Embryonic facial prominence (tissue), 1 donor: ENCODE results near the gene TM9SF2.

ENCODE experiments used
- DNase-seq: peaks from one replicate; pipeline ENCODE4 v3.0.0-alpha.2; 2016; ENCODE audit errors: extremely low spot score

The TM9SF2 gene

DNA sequence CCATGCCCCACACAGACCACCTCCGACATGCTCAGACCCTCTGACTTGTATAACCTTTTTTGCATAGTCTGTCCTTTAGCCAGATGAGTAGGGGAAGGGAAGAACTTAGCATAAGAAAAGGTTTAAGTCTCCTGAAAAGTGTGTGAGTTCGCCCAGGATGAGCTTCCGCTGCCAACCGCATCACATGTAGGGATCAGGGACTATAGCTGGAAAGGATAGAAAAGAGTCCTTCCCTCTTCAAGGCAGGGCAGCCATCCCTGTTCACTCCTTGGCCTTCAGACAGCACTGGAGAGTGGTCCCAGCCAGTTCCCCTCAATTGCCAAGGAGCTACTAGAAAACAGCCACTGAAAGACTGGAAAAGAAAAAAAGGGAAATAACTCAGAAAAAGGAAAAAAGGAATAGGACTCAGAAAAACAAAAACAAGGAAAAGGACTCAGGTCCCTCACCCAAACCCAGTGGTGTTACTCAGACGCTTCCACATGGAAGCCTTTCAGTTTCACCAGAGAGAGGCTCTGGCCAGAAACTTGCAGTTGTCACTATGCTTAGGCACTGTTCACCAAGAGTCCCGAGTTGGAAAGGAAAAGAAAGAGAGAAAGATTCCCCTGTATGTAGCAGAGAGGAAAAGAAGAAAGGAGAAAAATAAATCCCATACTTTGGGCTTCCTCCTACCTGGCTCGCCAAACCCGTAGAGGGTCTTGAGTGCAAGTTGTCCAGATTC, 5.6 kb upstream of the TM9SF2 start:
- no peak for DNase-seq

DNA sequence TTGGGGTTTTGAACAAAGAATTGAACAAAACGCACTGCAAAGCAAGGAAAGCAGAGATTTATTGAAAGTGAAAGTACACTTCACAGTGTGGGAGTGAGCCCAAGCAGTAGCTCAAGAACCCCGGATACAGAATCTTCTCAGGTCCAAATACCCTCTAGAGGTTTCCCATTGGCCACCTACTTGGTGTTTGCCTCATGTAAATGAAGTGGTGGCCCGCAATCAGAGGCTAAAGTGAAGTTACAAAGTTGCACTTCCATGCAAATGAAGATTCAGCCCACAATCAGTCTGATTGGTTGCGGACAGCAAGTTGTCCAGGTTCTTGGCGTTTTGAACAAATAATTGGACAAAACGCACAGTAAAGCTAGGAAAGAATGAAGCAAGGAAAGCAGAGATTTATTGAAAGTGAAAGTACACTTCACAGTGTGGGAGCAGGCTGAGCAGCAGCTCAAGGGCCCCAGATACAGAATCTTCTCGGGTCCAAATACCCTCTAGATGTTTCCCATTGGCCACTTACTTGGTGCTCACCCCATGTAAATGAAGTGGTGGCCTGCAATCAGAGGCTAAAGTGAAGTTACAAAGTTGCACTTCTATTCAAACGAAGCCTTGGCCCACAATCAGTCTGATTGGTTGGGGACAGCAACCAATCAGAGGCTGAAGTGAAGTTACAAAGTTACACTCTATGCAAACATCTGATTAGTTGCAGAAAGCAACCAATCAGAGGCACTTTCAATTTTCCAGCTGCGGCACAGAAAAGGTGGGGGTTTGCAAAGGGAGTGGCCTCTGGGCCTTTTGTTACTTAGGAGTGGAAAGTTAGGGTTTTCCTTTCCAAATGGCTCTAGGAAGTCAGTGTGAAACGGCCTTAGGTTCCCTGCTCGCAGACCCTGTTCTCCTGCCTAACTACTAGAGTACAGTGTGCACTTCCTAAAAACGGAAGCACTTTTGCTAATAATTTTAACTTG, 4.8 kb upstream of the TM9SF2 start:
- no peak for DNase-seq

DNA sequence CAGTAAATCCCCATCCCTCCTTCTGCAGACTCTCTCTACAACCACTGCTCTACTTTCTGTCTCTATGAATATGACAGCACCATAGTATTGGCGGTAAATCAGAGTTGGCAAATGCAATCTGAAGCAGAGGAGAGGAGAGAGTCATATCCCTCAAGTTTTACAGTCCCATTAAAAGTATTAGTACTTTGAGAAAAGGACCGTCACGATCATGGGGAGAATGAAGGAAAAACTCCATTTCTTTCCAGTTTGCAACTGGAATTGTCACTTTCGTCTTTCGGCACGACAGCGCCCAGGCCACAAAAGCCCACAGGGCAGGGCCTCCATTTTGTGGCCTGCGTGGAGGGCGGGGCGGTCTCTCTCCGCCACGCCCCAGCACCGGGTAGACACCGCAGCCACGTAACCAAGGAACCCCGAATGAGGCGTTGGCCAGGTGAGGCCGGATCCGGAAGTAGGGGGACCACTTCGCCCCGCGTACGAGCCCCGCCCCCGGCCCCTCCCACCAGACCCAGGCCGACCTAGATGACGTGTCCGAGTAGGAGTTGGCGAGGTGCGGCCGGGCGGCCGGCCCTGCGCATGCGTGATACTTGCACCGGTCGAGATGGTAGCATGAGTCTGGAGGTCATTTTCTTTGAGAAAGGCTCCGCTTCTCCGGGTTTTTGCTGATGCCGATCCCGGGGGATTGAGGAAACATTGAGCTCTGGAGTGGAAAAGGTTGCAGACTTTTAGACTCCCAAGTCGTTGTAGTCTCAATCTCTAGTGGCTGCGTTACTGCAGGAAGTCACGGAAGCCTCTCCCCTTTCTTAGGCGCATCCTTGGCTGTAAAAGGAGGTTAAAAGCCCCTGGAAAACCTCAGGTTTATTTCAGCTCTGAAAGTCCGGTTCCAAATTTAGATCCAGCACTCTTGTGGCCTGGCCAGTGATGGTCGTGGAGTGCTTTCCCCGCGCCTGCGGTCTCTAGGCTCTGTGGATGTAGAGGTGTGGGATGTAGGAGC, 2.8 kb upstream of the TM9SF2 start:
- DNase-seq, result peak; percentile 95

DNA sequence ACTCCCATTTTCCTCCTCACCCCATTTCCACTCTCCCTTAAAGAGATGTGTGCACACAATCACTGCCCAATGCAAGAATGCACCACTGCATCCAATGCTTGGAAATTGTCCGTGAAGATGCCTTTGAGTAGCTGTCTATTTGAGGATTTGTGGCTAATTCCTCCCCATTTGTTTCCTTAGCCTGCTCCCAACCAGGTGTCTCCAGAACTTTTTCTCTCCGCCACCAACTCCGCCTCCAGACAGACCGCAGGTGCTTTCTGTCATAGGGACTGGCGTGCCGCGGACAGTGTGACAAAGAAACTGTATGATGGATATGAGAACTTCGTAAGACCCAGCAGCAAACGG, 461 bp upstream of the TM9SF2 start:
- DNase-seq, result no peak

DNA sequence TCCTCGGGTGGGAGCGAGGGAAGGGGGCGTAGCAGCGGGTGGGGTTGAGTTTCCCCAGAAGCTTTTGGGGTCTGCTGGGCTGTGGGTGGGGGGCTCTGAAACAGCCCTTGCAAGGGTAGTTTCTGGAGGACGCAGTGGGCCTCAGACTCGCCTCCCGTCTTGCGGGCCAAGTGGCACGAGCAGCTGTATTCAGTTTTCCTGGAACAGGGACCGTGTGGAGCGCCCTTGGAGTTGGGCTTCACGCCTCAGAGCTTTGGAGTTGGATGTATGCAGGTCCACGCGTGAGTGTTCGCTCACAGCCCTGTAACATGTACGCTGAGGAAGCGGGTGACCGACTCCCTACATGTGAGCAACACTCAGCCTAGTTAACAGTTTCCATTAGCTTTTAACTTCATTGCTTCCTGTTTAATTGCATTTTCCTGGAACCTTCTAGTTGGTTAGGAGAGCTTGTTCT, 603 bp downstream of the TM9SF2 start:
- DNase-seq, result no peak

DNA sequence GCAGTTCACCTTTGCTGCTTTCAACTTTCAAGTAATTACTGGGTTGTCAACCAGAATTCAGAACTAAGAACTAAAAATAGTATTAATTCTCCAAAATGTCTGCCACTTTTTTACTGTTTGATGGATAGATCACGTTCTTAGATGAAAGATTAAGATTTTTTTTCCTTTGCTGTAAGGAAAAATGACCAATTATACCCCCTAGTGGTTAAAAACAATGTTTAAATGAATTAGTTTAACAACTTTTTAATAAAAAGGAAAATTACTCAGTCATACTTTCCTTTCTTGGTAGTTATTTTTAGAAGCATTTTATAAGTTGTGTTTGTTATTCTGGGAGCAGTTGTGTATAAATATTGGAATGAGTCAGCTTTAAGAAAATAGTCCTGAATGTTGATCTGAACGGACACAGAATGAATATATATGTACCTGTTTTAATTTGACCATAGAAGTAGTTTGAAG, 4.6 kb downstream of the TM9SF2 start:
- no peak for DNase-seq

DNA sequence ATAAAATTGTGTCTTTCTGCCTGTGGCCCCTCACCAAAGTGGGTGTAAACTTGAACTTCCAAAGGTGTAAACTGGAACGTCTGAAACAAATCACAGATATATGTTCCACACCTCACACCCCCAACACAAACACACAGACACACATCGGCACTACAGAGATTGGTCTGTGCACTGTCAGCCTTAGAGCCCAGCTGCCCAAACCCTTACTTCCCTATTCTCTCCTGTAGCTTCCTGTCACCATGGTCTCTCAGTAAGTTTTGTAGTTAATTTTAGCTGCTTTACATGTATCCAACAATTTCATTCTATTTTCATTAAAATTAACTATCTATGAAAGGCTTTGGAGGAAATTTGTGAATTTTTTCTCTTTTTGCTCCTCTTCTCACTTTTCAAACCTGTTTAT, 5.4 kb downstream of the TM9SF2 start:
- no peak for DNase-seq

DNA sequence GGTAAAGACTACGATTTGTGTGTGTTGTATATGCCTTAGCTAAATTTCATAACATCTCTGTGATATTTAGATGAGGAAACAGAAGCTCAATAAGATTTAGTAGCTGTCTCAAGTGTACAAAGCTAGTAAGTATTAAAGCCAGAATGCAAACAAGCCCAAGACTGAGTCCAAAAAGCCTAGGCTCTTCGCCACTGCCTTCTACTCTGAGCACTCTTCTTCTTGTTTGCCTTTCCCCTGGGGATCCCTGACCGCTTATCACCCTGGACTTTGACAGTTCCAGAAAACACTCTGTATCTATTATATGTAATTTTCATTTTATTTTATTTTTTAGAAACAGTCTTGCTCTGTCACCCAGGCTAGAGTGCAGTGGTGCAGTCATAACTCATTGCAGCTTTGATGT, 5.8 kb downstream of the TM9SF2 start:
- no peak for DNase-seq

DNA sequence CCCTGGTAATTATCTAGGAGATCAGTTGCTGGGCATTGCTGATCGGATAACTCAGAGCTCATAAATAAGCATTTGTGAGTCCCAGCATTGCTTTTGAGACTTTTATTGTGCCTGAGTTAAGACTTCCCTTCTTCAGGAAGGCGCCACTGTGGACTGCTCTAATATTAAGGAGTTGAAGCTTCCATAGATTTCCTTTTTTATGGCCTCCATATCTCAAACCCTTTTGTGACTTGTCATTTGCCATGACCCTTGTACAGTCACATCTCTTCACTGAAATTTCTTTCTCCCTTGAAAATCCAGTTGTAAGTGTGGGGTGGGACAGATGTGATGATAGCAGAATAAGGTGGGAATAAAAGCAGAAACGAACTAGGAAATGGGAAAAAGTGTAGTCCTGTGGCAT, 6.3 kb downstream of the TM9SF2 start:
- DNase-seq, result no peak

DNA sequence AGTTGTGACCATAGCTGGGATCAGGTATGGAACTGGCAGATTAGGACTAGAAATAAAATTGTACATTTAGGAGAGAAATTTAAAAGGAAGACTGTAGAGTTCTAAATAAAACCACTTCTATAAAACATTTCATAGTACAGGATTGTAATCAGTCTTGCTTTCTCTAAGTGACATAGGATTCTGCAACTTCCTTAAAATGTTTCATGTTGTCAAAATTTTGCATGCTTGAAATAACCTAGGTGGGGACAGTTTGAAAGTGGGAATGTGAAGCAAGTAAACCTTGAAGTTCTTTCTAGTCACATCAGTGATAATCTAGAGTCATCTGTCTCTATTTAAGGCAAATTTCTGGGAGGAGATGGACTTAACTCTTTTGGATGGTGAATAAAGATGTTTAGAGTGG, 6.7 kb downstream of the TM9SF2 start:
- no peak for DNase-seq

DNA sequence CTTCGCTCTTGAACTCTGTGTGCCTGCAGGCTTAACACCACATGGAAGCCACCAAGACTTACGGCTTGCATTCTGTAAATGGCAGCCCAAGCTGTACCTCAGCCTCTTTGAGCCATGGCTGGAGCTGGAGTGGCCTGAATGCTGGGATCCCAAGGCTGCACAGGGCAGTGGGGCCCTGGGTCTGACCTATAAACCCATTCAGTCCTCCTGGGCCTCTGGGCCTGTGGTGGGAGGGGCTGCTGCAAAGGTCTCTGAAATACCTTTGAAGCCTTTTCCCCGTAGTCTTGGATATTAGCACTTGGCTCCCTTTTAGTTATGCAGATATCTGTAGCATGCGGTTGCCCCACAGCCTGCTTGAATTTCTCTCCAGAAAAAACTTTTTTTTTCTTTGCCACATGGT, 8.2 kb downstream of the TM9SF2 start:
- no peak for DNase-seq

DNA sequence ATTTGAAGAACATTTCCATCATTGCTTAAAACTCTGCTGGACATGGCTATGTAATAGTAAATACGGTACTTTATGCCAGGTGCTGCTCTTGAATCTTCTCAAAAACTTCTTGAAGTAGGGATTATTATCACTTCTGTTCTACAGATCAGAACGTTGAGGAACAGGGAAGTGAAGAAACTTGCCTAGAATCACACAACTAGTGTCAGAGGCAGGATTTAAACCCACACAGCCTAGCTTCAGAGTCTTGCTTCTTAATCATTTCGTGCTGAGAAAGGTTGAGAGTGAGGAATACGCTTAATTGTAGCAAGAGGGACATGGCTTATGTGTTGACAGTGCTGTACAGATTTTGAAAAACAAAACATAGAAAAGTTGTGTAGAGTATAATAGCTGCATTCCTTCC, 13.5 kb downstream of the TM9SF2 start:
- DNase-seq, result no peak

DNA sequence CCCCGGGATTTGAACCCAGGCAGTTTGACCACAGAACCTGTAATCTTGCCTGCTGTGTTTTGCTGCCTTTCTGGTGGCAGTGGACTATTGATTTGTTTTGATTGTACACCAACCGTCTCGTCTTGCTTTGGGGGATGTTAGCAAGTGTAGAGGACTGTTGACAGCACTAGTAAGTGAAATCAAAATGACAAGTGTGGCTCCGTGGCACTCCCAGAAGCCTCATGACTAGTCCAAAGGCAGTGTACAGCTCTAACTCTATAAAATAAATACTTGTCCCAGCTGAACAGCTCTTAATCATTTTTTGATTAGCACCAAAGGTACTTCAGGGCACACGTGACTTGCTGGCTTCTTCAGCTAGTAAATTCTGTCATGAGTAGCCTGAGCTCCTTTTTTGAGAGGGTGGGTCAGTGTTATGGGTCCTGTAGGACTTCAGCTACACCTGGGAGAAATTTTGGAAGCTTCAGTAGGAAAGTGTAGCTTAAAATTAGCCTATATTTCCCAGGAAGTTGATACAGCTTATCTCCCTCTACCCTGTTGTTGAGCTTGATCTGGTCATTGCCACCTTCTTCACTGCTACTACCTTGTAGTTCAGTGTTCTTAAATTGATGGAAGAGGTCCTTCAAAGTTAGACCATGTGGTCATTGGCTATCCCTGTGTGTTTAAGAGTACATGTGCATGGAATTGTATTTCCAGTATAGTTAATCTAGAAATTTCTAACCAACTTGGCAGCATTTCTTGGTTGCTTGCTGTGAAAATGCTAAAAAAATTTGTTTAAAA, 15.1 kb downstream of the TM9SF2 start:
- no peak for DNase-seq

DNA sequence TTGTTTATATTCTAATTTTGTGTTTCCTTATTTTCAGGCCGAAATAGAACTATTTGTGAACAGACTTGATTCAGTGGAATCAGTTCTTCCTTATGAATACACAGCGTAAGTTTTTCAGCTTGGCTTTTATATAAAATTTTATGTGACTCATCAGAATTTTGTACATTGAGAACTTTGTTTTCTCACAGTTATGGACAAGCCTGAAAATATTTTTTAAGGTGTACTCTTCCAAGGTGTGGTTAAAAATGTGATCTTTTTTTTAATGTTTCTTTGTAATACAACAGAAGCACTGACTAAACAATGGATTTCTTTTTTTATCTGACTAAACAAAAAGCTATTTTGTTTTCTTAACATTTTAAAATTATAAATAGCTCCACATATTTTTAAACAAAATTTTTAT, 16.3 kb downstream of the TM9SF2 start:
- no peak for DNase-seq

DNA sequence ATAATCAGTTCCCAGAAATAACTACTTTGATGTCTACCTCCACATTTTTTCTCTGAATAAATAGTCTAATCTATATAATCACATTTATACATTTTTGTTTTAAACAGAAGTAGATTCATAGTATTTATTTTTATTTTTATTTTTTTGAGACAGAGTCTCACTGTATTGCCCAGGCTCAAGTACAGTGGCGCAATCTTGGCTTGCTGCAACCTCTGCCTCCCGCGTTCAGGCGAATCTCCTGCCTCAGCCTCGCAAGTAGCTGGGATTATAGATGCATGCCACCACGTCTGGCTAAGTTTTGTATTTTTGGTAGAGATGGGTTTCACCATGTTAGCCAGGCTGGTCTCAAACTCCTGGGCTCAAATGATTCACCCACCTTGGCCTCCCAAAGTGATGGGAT, 16.7 kb downstream of the TM9SF2 start:
- DNase-seq, result no peak

DNA sequence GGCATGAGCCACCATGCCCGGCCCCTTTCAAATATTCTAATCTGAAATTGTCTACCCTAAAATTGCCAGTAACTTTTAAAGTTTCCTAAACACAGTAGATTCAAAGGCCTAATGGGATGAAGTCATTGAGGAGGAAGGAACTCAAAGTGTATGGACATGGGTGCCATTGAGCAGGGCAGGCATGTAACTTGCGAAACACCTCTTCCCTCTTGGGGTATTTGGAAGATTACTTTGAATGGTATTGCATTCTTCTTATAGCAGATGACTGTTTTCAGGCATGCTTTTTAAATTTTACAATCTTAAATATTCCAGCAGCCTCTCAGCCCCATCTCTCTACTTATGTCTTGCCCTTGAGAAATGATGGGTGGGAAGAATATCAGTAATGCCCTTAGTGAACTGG, 21.0 kb downstream of the TM9SF2 start:
- DNase-seq, result no peak

DNA sequence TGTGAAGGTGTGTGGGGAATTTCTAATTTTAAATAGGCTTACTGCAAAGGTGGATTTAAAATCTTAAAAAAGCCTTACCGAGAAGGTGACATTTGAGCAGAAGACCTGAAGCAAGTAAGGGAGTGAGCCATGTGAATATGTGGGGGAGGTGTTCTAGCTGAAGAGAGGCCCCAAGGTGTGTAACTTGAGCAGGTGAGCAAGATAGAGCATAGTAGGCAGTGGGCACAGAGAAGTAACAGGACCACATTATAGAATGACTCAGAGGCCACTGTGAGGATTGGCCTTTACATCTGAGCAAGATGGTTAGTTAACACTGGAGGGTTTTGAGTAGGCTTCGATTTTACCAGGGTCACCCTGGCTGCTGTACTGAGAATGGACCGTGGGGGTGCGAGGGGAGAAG, 22.6 kb downstream of the TM9SF2 start:
- no peak for DNase-seq

DNA sequence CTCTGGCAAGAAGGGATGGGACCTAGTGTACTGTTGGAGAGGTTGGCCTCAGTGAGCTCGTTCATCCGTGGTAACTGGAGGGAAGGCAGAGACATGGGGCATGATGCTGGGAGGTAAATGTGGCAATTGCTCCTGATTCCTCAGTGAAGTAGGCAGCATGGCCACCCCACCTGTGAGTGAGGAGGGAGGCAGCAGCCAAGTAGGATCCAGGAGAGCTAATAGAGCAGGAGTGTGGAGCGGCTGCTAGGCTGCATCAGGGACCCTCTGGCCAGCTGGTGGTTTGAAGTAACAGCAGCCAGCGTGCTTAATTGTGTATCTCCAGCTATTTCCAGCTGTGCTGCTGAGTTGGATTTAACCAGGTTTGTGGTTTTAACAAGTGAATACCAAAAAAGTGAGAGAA, 24.7 kb downstream of the TM9SF2 start:
- no peak for DNase-seq

DNA sequence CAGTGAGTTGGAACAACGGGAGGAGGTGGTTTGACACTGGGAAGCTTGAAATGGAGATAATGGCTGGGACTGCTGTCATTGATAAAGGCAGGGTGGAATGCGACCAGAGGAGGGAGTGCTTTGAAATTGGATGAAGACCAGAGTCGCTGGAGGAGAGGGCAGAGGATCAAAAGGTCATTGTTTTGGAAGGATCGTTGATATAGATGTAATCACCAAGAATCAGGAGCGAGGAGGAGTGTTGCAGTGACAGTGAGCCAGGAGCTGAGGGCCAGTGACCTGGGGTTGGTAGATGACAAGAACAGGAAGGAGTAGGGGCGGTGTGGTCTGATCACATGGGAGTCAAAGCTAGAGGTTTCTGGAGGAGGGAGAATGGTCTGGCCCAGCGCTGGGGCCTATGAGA, 25.3 kb downstream of the TM9SF2 start:
- no peak for DNase-seq

DNA sequence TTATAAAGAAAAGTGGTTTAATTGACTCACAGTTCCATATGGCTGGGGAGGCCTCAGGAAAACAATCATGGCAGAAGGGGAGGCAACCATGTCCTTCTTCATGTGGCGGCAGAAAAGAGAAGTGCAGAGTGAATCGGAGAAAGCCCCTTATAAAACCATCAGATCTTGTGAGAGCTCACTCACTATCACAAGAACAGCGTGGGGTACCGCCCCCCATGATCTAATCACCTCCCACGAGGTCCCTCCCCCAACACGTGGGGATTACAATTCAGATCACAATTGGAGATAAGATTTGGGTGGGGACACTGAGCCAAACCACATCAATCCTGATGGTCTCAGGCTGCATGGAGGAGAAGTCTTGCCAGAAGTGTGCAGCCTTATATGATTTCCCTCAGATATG, 26.0 kb downstream of the TM9SF2 start:
- no peak for DNase-seq

DNA sequence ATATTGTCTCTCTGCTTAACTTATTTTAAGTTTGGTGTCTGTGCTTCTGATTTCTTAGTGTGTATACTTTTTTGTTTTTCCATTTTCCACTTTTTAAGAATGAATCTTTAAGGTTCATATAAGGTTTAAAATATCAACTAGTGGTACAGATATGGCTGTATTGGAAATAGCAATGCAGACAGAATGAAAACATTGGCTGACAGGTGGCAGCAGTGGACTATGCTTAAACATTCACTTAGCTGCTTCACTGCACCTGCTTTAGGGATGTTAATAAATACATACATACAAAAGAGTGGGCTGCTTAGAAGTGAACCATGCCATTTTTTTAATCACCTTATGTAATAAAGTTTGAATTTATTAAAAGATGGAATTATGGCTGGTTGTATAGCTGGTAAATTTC, 27.3 kb downstream of the TM9SF2 start:
- DNase-seq, result no peak
